Measurements from ENCODE around the gene SCAF11.

DNA sequence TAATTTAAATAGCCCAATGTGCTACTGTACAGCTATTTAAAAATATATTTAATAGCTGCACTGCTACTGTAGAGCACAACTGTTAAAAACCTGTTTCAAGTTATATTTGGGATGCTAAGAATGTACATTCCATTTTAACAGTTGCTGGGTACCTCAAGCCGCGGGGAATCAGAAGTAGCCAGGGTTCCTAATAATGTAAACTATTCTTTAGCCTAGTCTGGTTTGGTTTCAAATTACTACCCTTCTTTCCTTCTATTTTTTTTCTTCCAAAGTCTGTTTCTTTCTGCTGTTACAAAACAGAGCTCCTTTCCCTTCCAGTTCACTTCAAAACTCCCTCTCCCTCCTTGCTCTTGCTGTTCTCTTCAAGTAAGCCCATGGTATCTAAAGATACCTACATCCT is 21.3 kb downstream of the SCAF11 start:
- TF ChIP-seq, protein P1, sequence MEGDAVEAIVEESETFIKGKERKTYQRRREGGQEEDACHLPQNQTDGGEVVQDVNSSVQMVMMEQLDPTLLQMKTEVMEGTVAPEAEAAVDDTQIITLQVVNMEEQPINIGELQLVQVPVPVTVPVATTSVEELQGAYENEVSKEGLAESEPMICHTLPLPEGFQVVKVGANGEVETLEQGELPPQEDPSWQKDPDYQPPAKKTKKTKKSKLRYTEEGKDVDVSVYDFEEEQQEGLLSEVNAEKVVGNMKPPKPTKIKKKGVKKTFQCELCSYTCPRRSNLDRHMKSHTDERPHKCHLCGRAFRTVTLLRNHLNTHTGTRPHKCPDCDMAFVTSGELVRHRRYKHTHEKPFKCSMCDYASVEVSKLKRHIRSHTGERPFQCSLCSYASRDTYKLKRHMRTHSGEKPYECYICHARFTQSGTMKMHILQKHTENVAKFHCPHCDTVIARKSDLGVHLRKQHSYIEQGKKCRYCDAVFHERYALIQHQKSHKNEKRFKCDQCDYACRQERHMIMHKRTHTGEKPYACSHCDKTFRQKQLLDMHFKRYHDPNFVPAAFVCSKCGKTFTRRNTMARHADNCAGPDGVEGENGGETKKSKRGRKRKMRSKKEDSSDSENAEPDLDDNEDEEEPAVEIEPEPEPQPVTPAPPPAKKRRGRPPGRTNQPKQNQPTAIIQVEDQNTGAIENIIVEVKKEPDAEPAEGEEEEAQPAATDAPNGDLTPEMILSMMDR (conservative IDR thresholded peaks at IDR 0.05): no peak
- no peak for TF ChIP-seq ZFX (IDR thresholded peaks at IDR 0.05)
